Stimulated activated CD8-positive, alpha-beta memory T cell treated with anti-CD3 and anti-CD28 coated beads, Interleukin-7, amount 100 ng/mL, for 24 hours (primary cell): ENCODE results near the gene TSTD2.

Experiments
- DNase-seq: peaks from one replicate; pipeline ENCODE4 v3.0.0-alpha.2; 2020; ENCODE audit warnings: low read depth

TSTD2 gene

GRCh38 chr9:97632985-97633858 is at the start of gene TSTD2, which contains the start of gene NCBP1:
TSTD2 (minus strand) TSS chr9:97633368; CDS start chr9:97627562, 5,806 bp downstream.
NCBP1 (plus strand) TSS chr9:97633821; CDS start chr9:97633882, 61 bp downstream.
- peak; percentile 87 for DNase-seq

DNA sequence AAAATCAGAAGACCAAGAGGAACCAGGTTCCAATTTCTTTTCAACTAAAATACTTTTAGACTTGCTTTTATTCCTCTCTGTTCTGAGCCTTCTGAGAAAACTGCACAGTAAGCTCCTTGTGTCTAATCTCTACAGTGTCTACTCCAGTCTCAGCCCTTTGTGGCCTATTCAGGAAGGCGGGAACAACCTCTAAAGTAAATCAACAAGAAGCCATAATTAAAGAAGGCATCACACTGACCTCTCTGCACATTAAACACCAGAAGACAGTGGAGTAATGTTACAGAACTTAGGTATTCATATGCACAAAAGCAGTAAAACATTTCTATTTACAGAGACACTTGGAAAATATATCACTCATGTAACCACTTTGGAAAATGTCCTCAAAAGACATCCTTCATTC is 49.1 kb upstream of the TSTD2 start:
- no peak for DNase-seq

DNA sequence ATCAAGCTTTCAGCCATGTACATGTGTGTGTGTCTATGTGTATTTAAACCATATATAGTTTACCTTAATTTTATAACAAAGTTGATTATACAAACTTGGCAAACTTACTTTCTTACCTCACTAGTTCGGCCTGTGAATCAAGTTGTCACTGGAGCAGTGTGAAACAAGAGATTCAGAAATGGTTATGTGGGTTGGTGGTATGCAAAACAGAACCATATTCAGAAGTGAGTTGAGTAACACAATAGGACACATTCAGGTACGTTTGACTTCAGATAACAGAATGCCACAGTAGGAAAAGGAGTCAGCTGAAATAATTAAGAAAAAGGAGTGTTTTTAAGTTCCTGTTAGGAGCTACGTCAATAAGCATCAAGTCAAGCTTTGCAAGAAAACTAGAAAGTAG is 42.5 kb upstream of the TSTD2 start:
- DNase-seq: no peak

DNA sequence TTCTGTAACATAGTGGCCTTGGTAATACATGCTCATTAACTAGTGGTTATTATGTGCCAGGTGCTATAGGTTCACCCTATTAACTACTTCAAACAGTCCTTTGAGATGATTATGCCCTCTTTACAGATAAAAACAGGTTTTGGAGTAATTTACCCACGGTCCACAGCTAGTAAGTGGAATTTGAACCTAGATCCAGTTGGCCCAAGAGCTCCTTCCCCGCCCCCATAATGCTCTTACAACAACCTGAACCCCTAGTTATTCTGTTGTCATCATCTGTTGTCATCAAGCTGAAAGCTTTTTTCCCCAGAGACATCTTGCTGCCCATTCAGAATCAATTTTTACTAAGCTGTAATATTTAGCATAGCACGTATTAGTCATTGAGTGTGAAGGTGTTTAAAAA is 40.8 kb upstream of the TSTD2 start:
- DNase-seq: no peak

- DNase-seq: no peak
These were observed 39.2 kb upstream of the TSTD2 start for GRCh38 chr9:97672403-97672802.

- no peak for DNase-seq
These were observed 37.4 kb upstream of the TSTD2 start for GRCh38 chr9:97670586-97670985.

GRCh38 chr9:97668485-97668884 is 35.3 kb upstream of the TSTD2 start:
- no peak for DNase-seq

DNA sequence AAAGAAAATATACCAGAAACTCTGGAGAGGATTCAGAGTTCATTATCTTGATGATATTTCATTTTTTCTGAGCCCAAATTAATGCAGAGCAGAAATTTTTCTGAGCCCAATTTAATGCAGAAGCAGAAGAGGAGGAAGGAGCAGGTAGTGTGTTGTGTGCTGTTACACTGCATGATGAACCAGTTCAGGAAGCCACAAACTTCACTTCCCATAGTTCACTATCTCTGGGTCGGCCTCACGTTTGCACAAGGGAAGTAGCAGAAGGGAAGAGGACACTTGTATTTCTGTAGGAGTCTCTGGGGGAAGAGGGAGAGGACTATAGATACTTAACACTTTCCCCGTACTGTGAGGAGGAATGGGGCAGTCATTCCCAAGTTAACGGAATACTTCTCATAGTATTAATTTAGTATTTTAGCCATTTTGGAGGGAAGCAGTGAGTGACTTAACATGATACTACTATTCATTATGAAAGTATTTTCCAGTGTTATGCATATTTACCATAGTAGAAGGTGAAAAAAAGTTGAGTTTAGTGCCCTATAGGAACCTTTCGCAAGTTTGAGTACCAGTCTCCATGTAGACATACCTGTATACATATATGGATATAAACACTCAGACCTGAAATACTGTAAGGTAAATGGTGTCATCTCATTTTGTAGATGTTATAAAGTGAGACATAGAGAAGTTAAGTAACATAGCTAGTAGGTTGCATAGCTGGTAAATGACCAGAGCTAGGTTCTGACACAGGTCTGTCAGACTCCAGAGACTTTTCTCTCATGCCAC is 33.9 kb upstream of the TSTD2 start:
- DNase-seq: no peak

GRCh38 chr9:97665742-97666141 is 32.6 kb upstream of the TSTD2 start:
- no peak for DNase-seq

DNA sequence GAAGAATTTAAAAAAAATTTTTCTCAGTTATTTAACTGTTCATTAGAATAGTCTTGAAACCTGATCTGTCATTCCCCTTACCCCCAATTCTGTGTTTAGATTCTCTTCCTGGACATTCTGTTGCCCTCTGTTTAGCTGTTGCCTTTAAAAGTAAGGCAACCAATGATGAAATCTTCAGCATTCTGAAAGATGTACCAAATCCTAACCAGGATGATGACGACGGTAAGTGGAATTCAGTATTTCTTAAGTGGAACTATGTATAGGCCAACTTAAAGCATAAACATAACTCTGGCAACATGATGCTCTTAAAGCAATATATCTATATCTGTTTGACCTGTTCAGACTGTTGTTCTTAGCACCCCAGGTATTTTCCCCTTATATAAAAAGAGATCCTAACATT is 27.7 kb upstream of the TSTD2 start:
- DNase-seq: no peak

DNA sequence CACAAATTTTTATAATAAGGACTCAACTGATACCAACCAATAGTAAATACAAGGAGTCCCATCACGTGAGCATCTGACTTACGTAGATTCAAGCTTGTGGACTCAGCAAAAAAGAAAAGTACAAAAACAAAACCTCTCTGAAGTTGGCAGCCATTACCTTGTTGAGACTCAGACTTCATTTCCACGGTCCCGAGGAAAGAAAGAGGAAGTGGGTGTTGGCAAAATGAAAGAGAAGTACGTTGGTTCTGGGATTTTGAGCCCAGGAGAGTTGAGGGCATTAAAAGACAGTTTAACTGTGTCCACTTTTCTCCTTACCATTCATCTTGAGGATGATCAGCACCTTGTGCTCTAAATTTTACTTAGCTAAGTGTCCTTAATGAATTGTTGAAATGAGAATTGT is 27.2 kb upstream of the TSTD2 start:
- no peak for DNase-seq

DNA sequence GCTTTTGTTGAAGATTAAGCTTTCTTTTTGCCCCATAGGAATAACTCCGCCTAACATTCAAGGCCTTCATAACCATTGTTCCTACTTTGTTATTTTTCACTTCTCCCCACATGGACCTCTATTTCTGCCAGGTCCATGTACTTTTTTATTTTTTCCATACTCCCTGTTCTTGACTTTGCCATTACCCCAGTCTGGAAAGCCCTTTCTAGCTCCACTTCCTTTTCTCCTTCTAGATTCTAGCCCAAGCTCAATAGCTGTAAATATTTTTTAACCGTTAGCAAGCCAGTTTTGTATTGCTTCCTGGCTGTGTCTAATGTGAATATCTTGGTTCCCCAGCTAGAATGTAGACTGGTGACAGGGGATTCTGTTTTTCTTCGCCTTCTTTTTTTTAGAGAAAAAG is 26.6 kb upstream of the TSTD2 start:
- DNase-seq: no peak

- no peak for DNase-seq
These were observed 25.5 kb upstream of the TSTD2 start for GRCh38 chr9:97658707-97659106.

GRCh38 chr9:97651646-97652045 is 18.5 kb upstream of the TSTD2 start:
- no peak for DNase-seq

GRCh38 chr9:97647996-97648395 is 14.8 kb upstream of the TSTD2 start:
- DNase-seq: no peak

DNA sequence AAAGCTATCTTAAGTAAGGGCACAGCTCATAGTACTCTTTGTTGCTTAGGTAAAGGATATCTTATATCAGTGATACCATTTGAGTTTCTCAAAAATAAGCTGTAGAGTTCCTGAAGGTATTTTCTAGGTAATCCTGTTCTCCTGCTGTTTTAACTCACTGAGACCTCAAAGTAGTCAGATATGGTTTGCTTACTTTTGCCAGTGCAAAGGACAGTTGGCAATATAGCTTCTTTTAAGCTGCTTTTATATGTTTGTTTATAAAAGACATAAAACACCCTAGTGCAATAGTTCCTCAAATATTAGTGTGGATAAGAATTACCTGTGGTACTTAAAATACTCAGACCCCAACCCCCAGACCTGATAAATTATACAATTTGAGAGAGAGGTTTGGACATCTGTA is 12.6 kb upstream of the TSTD2 start:
- no peak for DNase-seq

GRCh38 chr9:97640325-97640724 is 7.2 kb upstream of the TSTD2 start:
- no peak for DNase-seq

GRCh38 chr9:97638666-97639065 is 5.5 kb upstream of the TSTD2 start:
- no peak for DNase-seq

- no peak for DNase-seq
These were observed 3.7 kb upstream of the TSTD2 start for GRCh38 chr9:97636903-97637302.

DNA sequence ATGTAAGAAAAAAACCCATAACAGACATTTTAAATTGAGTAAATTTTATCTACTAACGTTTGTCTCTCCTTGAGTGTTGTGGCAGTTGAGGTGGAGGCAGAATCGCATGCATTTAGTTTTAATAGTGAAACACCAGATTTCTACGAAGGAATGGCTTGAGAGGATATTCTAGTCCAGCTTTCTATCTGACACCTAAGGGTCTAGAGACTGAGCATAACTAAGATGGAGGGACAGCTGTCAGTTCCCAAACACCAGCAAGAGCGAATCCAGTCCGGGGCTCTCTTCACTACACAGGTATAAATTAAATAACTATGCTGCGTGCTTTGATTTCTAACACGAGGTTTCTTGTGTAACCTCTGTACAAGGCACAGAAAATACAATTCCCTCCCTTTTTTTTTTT is 1.9 kb upstream of the TSTD2 start:
- no peak for DNase-seq

GRCh38 chr9:97633859-97634490 is 807 bp upstream of the TSTD2 start:
- no peak for DNase-seq

DNA sequence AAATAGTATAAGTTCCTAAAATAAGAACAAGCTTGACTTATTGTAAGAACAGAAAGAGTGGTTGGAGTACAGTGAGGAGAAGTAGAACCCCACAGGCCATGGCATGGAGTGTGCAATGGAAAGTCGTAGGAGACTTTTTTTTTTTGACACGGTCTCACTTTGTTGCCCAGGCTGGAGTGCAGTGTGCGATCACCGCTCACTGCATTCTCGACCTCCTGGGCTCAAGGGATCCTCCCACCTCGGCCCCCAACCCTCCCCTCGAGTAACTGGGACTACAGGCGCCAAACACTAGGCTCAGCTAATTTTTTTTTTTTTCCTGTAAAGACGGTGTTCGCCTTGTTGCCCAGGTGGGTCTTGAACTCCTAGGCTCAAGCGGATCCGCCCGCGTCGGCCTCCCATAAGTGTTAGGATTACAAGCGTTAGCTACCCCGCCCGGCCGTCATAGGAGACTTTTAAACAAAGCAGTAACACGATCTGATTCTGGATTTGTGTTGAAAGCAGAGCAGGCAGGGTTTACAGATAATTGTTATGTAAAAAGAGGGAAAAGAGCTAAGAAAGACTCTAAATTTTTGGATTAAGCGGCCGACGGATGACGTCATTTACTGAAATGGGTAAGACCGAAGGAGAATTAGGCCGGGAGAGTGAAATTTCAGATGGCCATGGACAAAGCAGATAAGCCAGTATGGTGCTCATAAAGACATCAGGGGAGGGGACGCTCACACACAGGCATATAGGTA is 752 bp downstream of the TSTD2 start:
- no peak for DNase-seq
